ENCODE data around the gene C2orf76.
"Not testable (repeated sequence)": the region's sequence is repeated elsewhere in the genome, so short reads cannot be mapped to it uniquely, and the experiment has no call there.

The C2orf76 gene

DNA sequence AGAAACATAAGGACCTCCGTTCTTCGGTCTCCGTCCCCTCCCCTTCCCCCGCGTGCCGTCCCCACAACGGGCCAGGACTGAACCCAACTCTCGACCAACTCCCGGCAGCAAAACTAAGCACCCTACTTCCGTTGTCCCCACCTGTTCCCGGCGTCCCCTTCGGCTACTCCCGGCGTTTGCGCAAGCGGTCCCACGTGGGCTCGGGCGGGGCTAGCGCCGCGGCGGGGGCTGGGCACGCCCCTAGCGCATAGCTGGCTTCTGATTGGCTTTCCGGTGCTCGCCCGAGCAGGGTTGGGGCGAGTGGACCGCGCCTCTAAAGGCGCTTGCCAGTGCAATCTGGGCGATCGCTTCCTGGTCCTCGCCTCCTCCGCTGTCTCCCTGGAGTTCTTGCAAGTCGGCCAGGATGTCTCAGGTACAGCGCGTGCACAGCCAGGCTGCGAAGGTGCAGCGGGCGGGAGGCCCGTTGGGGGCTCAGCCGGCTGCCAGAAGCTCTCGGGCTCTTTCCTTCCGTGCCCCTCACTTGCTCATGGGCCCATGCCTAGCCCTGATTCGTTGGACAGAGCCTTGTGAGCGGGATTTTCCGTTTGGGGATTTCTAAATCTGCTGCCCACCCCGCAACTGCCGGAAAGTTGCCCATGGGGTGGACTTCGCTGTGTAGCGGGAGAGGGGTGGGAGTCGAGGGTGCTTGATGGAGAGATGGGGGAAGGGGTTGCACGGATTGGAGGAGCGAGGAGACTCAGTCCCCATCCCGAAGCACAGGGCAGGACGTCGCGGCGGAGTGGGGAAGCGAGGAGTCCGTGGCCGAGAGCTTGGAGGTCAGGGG lies at the start of gene C2orf76, which contains the start of gene DBI:
Gene C2orf76, minus strand, starts transcription at position 186 of the 823 bp plus-strand sequence. CDS start 26,875 bp downstream, outside the sequence.
Gene DBI, plus strand, starts transcription at position 329 of the 823 bp plus-strand sequence. Its CDS starts 75 bp downstream, at position 404.
- DNase-seq = peak; percentile 95

DNA sequence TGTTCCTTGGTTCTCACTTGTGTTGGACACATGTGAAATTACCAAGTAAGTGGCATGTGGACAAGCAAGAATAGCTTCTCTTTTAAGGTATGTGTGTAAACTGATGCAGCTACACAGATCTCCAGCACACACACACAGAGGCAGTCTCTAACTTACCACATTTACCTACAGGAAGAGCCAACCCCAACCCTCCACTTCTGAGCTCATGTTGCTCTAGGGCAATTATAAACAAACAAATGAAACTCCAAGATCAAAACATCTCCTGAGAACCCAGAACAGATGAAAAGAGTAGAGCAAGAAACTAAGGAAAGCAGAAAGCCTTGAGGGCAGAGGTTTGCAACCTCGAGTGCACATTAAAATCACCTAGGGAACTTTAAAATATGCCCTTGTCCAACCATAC lies 49.0 kb upstream of the C2orf76 start:
- DNase-seq = no peak

DNA sequence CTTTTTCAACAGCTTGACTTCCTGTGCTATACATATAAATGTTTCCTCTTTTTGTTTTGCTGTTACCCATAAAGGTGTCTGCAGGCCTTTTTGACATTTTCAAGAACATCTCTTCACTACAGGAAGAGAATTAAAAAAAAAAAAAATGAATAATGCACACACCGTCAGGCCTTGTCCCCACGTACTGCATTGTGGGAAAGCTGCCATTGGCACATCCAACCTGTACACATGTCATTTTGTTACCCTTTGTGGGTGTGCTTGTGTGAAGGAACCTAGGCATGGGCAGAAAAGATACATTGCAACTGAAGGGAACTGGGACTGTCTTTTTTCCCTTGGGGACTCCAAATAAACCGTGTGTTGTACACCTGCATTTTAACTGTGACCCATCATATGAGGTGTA lies 48.3 kb upstream of the C2orf76 start:
- no peak for DNase-seq

DNA sequence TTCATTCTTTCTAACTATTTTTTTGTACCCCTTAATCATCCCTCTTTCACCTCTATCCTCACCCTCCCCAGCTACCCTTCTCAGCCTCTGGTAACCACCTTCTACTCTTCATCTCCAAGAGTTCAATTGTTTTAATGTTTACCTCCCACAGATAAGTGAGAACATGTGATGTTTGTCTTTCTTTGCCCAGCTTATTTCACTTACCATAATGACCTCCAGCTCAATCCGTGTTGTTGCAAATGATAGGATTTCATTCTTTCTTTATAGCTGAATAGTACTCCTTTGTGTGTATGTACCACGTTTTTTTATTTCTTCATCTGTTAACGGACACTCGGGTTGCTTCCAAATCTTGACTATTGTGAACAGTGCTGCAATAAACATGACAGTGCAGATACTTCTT lies 42.9 kb upstream of the C2orf76 start:
- no peak for DNase-seq

DNA sequence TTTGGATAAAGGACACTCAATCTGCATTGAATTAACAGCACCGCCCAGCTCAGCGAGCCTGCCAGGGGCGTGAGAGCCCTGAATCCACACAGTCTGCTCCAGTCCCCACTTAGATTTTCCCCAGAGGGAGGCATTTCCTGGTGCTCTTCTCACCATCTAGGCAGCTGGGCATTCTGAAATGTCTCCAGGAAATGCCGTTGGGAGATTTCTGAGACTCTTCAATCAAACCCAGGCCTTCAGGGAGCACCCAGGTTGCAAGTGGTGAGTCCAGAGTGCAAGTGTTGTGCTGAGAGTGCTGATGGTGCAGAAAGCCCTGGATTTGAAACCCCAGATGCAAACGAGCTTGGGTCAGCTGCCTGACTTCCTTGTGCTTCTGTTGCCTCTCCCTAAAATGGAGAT lies 41.6 kb upstream of the C2orf76 start:
- no peak for DNase-seq

DNA sequence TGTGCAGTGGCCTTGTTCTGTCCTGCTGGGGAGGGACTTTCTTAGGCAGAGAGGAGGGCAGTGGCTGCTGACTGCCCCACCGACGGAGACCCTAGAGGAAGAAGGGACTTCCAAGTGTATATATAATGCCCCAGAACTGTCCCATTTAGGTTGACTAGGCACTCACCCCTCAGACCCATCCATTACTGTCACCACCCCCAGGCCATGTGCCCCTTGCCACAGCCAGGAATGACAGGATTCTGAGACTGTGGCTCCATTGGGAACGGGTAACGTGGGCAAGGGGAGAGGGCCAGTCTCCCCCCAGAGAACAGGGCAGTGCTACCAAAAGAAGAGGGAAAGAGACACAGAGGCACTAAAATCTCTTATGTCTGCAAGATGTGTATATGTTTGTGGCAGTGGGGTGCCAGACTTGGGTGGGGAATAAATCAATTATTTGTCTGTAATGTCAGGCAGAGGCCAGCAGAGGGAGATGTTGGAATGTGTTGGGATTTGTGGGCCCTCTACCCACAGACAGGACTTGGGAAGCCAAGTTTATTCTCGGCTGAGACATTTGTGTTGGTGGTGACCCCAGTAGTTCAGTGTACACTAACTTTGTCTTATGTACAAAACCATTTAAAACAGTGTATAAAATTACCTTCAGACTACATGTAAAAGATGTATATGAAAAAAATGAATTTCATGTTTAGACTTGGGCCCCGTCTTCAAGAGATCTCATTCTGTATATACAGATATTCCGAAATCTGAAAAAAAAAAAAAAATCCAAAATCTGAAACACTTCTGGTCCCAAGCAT lies 41.0 kb upstream of the C2orf76 start:
- DNase-seq = peak; percentile 49

DNA sequence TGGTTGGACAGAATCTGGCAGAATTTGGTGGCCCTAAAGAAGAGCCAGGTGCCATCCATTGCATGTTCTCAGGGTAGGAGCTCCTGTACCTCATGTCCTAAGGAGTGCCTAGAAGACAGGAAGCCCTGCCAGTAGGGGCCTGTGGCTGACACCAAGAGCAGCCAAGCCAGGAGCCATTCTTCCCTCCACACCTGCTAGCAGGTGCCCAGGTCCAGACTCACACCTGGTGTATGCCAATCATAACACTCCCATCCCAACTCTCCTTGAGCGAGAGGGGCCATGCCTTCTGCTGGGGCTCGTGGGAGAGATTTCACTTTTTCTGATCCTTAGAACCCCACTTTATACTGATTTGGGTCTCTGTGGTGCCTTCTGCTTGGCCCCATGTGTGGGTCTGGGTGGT lies 38.5 kb upstream of the C2orf76 start:
- no peak for DNase-seq

DNA sequence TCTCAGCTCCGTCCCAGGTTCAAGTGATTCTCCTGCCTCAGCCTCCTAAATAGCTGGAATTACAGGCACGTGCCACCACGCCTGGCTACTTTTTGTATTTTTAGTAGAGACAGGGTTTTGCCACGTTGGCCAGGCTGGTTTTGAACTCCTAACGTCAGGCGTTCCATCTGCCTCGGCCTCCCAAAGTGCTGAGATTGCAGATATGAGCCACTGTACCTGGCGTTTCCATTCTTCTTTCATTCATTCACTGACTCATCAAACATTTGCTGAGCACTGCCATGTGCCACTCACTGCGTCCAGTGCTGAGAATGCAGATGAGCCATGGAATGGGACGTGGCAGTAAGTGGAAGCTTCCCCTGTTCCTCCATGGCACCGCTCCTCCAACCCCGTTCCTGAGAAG lies 37.0 kb upstream of the C2orf76 start:
- DNase-seq = not testable (repeated sequence)

DNA sequence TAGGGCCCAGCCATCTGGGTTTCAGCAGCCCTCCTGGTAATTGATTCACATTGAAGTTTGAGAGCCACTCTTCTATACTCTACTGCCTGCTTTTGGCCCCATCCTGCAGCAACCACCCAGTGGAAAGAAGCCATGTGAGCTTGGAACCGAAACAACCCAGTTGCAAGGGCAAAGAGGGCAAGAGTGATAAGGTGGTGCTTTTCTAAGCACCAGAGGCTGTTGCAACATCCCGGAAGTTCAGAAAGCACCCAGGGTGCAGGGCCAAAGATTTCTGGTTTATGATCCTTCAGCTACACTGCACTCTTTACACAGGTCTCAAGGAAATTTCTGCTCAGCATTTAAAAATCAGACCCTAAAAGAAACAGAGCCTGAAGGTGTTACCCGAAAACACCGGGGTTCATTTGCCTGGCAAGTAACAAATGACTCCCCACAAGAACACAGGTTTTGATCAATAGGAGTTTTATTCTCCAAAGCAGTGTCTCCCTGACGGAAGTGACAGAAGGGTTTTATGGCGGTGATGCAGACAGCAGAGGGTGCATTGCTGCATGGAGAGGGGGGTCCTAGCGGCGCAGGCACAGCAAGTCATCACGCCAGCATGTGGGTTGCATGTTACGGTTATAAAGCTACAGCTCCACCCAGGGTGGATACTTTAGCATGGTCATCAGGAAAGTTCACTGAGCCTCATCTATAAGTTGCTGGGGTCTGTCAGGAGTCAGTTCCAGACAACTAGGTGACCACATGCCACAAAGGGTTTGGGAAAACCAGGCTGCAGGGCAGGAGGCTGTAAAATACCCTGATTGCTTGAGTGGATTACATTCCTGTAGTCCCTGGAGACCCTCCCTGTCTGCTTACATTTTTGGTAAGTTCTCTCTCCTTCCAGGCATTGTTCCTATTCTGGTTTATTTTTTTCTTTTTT lies 36.3 kb upstream of the C2orf76 start:
- DNase-seq = no peak

DNA sequence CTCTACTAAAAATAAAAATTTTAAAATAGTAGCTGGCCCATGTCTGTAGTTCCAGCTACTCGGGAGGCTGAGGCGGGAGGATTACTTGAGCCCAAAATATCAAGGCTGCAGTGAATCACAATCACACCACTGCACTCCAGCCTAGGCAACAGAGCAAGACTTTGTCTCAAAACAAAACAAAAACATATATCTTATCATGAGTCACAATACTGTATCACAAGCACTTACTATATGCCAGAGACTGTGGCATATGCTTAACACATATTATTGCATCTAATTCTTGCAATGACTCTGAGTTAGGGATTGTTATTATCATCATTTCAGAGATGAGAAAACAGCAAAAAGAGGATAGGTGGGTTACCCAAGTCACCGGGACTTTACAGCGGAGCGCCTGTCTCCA lies 35.5 kb upstream of the C2orf76 start:
- DNase-seq = no peak

DNA sequence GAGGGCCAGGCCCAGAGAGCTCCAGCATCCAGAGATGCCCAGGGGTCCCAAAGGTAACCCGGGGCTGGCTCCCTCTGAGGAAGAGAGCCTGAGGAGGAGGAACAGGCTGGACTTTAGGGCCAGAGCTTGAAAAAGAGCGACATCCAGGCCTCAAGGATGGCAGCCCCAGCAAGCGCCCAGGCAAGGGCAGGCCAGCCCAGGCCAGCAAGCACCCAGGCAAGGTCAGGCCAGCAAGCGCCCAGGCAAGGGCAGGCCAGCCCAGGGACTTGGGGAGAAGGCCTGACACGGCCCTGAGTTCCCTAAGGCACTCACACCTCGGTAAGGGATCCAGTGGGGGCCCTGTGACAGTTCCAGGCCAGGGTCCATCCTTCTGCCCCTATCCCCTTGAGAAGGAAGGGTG lies 30.6 kb upstream of the C2orf76 start:
- no peak for DNase-seq

DNA sequence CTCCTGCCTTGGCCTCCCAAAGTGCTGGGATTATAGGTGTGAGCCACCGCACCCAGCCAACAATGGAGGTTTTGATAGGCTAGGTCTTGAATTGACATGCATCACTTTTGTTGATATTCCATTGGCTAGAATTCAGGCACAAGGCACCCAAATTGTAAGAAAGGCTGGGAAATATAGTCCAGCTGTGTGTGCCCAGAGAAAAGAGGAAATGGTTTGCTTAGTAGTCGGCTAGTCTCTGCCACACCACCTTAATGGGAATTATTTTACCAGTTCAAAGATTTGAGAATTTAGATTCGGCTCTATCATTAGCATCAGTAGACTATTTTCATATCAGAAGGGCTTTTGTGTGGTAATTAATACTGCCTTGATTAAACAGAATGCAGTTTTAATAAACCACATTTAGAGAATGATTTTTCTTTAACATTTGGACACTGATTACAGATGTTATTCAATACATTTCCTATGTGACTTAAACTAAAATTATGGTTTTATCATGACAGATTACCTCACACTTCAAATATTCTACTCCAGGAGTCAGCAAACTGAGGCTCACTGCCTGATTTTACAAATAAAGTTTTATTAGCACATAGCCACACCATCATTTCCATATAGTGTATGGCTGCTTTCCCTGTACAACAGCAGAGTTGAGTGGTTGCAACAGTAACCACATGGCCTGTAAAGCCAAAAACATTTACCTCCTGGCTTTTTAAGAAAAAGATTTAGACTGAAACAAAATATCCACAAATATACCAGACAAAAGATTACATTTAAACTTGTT lies 27.5 kb upstream of the C2orf76 start:
- no peak for DNase-seq

DNA sequence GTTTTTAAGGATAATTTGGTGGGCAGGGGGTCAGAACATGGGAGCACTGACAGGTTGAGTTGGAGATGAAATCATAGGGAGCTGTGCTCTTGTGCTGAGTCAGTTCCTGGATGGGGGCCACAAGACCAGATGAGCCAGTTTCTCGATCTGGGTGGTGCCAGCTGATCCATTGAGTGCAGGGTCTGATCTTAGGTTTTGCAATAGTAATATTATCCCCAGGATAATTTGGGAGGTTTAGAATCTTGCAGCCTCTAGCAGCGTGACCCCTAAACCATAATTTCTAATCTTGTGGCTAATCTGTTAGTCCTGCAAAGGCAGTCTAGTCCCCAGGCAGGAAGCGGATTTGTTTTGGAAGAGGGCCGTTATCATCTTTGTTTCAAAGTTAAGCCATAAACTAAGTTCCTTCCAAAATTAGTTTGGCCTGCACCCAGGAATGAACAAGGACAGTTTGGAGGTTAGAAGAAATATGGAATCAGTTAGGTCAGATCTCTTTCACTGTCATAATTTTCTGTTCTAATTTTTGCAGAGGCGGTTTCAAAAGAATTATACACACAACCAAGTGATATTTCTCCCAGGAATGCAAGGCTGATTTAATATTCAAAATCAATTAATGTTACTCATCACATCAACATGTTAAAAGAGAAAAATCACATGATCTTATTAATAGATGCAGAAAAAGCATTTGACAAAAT lies 23.1 kb upstream of the C2orf76 start:
- DNase-seq = peak; percentile 56

DNA sequence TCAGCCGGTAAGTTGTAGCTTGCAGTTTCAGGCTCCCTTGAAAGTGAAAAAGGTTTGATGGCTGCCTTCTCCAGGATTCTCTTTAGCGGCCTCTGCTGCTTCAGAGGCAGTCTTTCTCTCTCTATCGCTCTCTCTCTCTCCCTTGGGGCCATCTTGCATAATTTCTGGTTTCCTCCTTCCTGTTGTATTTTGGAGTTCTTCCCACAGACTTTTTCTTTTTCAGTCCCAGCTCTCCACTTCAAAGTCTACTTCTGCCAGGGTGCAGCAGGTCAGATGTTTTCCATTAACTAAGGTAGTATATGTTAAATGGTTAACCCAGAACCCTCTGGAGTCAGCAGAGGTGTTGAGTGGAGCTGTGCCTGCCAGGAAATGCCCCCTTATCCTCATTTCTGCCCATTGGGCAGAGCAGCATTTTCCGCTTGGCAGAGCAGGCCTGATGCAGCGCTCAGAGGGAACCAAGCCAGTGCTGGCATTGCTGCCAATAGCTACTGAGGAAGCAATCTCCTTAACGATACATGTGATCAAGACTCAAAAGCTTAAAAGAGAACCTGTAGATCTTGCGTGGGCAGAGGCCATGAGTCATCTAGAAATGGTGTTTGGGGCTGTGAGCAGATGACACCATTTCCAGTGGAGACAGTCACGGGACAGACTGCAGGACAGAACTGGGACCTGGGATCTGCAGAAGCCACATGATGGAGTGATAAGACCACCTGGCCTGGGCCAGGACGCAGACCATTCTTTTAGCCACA lies 20.9 kb upstream of the C2orf76 start:
- DNase-seq = peak; percentile 34

DNA sequence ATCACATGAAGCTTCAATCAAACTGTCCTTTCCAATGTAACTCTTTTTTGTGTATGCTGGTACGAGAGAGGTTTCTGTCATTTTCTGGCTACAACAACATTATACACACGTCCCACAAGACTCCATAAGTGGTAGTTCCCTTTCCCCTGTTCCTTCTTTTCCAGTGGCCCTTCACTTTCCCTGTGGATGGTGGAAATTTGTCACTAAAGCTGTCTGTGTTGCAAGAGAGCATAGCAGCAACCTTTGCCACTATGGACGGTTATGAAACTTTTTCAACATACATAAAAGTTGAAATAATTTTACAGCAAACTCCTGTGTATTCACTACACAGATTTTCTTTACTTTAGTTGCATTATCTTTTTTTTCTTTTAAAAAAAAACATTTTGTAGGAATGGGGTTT lies 18.8 kb upstream of the C2orf76 start:
- no peak for DNase-seq

DNA sequence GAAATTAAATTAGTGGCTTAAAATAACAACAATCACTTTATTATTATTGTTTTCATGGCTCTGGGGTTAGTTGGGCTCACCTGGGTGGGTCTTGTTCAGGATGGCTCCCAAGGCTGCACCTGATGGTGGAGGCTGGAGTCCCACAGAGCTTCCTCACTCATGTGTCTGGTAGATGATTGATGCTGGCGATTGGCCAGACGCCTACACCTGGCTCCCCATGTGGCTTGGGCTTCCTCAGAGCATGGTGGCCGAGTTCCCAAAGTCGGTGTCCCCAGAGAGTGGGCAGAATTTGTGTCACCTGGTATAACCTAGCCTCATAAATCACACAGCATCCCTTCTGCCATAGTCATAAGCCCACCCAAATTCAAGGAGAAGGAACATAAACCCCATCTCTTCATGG lies 18.3 kb upstream of the C2orf76 start:
- DNase-seq = no peak

DNA sequence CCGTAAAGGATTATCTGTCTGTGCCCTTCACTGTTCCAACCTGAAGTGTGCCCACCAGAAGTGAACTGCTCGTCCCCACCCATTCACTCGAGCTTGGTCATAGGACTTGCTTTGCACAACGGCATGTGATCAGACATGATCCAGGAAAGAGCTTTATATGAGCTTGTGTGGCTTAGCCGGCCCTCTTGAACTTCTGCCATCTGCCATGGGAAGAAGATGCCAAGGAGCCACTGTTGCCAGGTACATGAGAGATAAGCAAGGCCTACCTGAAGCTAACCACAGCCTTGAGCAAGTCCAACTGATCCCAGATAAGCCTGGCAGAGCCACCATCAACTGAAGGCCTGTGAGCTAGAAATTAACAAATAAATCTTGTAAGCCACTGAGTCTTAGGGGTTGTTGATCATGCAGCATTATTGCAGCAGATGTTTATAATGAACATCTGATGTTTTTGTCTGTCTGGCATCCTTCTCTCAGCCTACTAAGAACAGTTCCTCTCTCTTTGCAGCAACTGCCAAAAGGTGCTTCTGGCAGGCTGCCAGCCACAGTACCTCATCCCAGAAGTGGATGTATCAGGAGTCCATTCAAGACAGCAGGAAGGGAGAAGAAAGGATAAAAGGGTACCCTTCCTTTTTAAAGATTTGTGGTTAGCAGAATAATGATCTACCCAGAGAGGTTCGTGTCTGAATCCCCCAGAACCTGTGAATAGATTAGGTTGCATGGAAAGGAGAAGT lies 16.9 kb upstream of the C2orf76 start:
- no peak for DNase-seq

DNA sequence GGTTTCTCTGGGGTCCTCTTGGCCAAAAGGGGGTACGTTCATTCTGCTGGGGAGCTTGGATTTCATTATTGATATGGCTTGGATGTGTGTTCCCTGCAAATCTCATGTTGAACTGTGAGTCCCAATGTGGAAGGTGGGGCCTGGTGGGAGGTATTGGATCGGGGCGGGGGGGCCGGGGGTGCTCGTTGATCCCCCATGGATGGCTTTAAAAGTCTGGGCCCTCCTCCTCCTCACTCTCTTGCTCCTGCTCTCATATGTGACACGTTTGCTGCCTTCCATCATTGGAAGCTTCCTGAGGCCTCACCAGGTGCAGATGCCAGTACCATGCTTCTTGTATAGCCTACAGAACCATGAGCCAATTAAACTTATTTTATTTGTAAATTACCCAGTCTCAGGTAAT lies 11.9 kb upstream of the C2orf76 start:
- DNase-seq = no peak

DNA sequence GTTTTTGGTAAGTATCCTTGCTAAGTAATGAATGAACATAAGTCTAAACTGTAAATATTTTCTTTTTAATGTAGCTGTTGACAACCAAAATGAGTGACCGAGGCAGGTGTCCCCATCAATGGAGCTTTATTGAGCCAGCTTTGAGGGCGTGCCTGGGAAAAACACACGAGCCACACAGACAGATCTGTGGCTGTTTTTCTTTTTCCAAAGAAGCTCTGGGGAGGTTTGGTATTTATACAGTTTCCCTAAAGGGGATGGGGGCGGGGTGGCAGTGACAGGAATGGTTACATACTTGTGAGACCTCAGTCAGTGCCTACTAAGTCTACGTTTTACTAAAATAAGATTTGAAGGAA lies 11.3 kb upstream of the C2orf76 start:
- DNase-seq = no peak
